Inflammatory macrophage treated with lipopolysaccharide for 4 hours (primary cell): Measurements from ENCODE around the gene AUTS2.

ENCODE experiments used
- DNase-seq: peaks from one replicate; pipeline ENCODE4 v3.0.0-alpha.2; 2020

Gene AUTS2

DNA sequence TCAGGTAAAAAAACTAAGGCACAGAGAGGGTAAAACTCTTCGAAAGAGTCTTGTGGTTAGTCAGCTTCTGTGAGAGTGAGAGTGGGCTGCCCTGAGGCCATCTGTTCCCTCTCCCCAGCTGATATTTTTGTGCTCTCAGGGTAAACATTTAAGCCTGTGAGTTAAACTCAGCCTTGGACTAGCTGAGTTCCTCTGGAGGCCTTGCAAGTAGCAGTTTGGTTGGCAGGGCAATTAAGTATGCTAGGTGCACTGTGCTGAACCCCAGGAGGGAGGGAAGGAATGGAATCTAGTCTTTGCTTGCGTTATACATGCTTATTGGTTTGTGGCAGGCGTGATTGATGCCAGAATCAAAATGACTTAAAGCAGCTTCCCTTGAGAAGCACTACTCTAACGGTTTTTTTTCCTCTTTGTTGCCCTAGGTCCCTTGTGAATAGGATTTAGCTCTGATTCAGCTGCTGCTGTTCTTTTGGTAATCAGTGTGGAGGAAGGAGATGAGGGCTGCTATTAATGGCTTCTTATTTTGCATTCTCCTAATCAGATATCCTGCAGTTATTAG is 140.2 kb downstream of the AUTS2 start:
- no peak for DNase-seq

GRCh38 chr7:69739190-69739589 is 140.9 kb downstream of the AUTS2 start:
- no peak for DNase-seq

GRCh38 chr7:69739931-69740431 is 141.7 kb downstream of the AUTS2 start:
- DNase-seq, result no peak

DNA sequence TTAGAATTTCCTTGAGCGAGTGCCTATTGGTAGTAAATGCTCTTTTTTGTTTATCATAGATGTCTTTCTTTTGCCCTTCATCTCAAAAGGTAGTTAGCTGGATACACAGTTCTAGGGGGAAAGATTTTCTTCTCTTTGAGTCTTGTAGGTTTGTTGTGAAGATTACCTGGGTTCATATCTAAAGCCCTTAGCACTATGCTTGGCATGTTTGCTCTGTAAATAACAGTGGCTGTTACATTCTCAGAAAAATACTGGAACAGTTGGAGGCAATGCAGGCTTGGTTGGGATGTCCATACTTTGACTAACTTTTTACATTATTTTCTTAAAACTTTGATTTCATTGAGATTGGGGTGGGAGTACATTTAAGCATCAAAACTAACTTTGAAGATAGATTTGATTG is 144.0 kb downstream of the AUTS2 start:
- no peak for DNase-seq

DNA sequence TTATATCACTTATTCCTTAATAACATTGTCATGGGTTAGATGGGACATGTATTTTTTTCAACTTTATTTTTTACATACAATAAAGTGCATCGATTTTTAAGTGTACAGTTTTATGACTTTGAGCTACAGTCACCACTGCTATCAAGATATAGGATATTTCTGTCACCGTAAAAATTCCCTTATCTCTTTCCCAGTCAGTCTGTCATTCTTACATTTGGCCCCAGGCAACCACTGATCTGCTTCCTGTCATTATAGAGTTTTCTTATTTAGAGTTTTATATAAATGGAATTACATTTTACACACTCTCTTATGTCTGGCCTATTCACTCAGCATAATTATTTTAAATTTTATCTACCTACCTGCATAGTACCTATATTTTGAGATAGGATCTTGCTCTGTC is 145.2 kb downstream of the AUTS2 start:
- no peak for DNase-seq

DNA sequence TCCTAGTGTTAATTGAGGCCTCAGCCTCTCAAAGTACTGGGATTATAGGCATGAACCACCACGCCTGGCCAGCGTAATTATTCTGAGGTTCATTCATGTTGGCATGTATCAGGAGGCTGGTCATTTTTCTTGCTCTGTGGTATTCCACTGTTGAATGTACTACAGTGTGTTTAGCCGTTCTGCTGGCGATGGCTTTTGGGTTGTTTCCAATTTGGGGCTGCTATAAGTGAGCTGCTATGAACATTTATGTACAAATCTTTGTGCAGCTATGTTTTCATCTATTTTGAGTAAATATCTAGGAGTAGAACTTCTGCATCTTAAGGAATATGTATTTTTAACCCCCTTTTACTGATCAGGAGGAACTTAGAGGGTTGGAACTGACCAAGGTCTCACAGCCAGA is 145.8 kb downstream of the AUTS2 start:
- no peak for DNase-seq

- DNase-seq, result no peak
Observed at GRCh38 chr7:69746383-69746782, 148.1 kb downstream of the AUTS2 start.

DNA sequence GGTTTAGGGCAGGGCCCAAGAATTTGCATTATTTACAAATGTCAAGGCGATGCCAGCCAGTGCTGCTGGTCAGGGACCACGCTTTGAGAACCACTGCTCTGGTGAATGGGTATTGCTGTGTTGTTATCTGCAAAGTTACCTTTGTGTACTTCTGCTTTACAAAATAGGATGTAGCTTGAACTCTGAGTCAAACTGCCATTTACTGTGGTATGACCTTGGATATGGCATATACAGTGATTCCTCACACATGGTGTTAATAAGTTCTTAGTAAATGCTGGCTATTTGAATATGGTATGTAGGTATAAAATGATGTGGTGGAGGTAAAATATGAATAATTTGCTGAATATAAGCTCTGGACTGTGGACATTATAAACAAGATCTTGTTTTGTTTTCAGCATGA is 148.9 kb downstream of the AUTS2 start:
- no peak for DNase-seq

DNA sequence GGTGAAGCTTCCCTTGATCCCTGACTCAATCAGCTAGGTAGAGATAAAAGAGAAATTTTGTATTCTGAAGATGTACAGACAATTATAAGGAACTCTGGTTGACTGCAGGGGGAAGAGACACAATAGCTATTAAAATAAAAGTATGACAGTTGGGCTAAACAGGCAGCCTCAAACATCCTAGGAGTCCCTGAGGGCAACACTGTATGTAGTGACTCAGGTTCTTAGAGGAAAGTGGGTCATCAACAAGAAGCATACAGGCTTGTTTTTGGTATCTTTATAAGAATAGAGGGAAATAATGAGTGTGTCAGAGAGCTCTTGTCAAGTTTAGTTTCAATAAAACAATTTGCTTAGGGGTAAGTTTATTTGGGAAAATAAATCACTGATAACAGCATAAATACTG is 150.3 kb downstream of the AUTS2 start:
- DNase-seq, result no peak

GRCh38 chr7:69749372-69749979 is 151.2 kb downstream of the AUTS2 start:
- DNase-seq, result no peak

- no peak for DNase-seq
Observed at GRCh38 chr7:69749994-69750393, 151.7 kb downstream of the AUTS2 start.

GRCh38 chr7:69751026-69751425 is 152.8 kb downstream of the AUTS2 start:
- DNase-seq, result no peak

DNA sequence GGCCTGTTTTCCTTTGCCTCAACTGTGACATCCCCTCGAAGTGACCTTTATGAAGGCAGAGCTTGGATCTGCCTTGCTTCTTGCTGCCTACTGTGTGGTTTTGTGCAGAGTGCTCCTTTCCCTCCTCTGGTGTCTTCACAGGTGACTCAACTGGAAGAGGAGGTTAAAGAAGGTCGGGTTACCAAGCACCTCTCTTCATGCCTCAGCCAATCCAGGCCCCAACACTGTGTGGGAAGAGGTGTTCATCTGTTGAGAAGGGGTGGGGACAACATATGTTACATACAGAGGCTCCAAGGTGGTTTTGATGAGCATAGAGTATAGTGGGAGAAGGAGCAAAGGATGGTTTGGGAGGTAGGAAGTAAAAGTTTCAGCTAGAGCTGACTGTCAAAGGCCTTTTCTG is 155.7 kb downstream of the AUTS2 start:
- no peak for DNase-seq

- no peak for DNase-seq
Observed at GRCh38 chr7:69754476-69754875, 156.2 kb downstream of the AUTS2 start.

GRCh38 chr7:69756235-69756634 is 158.0 kb downstream of the AUTS2 start:
- DNase-seq, result no peak

DNA sequence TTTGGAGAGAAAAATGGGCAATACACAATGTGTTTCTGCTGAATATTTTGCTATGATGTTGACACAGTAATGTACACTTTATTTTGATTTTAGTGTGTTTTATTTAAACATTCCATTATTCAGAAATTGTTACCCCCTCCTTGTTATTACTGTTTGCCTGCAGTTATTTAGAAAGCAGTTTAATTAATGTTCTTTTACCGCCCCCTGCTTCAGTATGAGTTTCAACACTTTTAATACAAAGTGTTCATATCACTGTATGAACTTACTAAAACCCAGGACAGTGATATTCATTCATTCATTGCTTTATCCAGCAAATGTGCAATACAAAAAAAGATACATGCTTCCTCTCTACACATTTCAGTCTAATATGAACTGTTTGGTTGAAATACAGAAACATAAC is 159.3 kb downstream of the AUTS2 start:
- no peak for DNase-seq

- DNase-seq, result no peak
Observed at GRCh38 chr7:69757981-69758430, 159.7 kb downstream of the AUTS2 start.

- DNase-seq, result no peak
Observed at GRCh38 chr7:69759373-69759772, 161.1 kb downstream of the AUTS2 start.

- no peak for DNase-seq
Observed at GRCh38 chr7:69761290-69761922, 163.1 kb downstream of the AUTS2 start.

- no peak for DNase-seq
Observed at GRCh38 chr7:69762821-69763352, 164.6 kb downstream of the AUTS2 start.

- no peak for DNase-seq
Observed at GRCh38 chr7:69763513-69763912, 165.2 kb downstream of the AUTS2 start.

- DNase-seq, result no peak
Observed at GRCh38 chr7:69764147-69764546, 165.9 kb downstream of the AUTS2 start.

GRCh38 chr7:69764681-69765080 is 166.4 kb downstream of the AUTS2 start:
- DNase-seq, result no peak

DNA sequence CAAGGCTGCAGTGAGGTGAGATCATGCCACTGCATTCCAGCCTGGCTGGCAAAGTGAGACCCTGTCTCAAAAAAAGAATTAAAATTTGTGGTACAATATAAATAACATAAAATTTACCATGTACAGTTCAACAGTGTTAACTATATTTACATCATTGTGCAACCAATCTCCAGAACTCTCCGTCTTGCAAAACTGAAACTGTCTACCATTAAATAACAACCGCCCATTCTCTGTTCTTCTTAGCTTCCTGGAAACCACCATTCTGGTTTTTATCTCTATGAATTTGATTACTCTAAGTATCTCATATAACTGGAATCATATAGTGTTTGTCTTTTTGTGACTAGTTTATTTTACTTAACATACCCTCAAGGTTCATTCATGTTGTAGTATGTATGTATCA is 167.6 kb downstream of the AUTS2 start:
- DNase-seq, result peak; percentile 39
